ENCODE data around the gene IL1RAP.

IL1RAP gene

DNA sequence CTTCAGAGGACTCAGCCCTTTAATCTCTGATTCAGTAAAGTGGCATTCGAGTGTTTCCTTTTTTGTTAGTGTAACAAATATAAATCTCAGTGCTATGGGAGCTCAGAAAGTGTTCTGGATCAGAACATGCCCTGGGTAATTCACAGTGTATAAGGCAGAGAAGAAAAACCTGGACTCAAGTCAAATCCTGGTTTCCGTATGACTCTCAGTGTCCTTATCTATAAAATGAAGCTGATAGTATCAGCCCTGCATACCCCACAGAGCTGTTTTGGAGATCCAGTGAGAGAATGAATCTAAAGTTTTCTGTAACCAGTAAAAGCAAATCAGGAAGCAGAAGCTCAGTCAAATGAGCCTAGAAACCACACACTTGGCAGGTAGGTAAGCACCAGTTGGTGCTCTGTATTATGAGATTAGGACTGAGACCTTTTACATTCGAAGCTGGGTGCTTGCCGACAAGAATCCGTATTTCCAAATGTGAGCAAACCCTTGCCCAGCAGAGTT lies 67.2 kb downstream of the IL1RAP start:
- DNase-seq = no peak

DNA sequence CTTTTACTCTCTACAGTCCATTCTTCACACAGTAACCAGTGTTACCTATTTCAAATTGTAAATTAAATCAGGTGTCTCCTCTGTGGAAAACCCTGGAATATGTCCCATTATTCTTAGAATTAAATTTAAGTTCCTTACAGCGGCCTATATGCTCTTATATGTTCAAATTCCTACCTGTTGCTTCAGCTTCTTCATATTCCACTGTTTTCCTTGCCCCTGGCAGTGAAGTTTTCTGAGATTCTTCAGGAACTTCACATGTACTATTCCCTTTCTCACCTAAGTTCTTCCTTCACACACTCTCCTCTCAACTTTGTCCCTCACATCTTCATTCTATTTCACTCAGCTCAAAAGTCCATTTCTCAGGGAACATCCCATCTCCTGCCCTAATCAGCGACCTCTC lies 68.8 kb downstream of the IL1RAP start:
- no peak for DNase-seq

DNA sequence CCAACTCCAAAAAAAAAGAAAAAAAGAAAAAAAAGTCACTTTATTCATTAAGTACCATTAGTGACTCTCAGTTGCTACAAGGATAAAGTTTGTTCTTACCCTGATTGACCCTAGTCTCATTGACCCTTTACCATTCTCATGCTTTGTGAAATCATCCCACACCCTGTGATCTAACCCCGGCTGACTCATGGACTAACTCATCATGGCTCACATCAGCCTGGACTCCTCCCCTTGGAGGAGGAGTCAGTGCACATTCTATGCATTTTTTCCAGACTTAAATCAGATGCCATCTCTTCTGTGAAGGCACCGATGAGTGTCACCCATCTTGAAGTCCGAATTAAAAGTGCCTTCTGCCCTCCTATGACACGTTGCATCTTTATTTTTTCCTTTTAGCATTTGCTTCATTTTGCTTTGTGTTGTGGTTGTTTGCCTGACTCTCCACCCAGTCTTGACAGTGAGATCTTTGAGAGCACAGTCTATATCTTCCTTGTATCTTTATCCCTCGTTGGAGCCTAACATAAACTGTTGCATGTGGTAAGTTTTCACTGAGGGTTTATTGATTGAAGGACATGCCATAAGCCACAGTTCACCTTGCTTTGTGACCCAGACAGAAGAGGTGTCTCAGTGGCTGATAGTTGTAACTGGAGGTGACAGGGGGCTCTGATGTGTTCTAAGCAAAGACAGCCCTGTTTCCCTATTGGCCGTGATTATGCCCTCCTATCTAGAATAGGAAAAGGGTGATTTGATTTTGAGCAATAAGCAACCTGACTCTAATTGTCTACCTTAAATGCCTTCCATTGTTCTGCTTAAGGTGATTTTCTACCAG lies 72.1 kb downstream of the IL1RAP start:
- DNase-seq = no peak

DNA sequence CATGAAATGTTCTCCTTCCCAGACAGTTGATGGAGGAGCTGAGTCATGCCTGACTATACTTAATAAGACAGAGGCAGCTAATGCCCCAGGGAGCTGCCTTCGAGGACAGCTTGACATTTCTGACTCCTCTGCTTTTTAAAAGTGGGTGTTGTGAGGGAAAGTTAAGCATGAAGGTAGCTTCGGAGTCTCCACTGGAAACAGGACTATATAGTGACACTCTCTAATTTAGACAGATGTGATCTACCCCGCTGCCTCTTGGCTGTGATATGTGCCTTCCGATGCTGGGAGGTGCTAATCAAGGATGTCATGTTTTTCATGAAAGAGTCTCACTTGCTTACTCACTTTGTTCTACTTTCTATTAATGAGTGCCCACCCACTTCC lies 72.7 kb downstream of the IL1RAP start:
- no peak for DNase-seq

DNA sequence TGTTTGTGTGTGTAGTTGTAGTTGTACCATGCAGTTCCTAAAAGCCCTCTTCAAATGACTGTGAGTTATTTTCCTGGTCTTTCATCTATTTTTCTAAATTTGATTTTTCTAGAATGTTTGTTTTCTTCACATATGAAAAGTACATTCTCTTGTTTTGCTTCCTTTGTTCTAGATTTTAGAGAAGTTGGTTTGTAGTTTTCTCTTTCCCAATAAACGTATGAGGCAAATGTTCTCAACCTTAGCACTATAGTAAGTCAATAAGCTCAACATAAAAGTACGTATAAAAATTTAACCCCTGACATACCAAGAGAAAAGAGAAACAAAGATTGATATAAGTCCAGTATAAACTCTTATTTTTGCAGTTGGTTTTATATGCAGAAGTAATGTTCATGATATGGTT lies 74.7 kb downstream of the IL1RAP start:
- DNase-seq = no peak

DNA sequence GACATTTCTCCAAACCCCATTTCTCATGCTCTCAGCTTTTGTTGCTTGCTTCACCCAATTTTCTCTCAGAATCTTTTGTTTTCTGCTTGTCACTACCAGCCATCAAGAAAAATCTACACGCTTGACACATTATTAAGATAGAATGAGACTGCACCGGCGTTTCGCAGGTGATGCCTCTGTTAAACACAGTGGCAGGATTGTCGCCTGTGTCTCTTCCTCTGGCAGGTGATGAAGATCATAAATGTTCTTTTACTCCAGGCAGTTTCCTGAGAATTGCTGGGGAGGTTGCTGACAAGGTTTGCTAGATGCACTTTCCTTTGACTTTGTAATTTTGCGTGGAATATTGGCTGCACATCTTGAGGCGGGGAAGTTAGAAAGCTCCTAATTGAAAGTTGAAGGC lies 75.4 kb downstream of the IL1RAP start:
- DNase-seq = no peak

DNA sequence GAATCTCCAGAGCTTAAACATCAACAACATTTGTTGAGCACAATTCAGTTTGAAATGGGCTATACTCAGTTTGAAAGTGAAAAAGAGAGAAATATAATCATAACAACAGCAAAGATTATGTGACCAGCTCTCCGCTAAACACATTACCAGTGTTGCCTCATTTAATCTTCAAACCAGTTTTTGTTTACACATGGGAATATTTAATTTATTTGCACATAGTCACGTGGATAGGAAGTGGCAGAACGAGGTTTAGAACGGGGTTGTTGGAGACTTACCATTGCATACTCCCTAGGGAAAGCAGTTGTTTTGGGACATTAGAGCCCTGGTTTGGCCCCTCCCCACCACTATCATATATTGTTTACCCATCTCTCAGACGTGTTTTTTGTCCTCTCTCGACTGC lies 77.2 kb downstream of the IL1RAP start:
- DNase-seq = no peak

DNA sequence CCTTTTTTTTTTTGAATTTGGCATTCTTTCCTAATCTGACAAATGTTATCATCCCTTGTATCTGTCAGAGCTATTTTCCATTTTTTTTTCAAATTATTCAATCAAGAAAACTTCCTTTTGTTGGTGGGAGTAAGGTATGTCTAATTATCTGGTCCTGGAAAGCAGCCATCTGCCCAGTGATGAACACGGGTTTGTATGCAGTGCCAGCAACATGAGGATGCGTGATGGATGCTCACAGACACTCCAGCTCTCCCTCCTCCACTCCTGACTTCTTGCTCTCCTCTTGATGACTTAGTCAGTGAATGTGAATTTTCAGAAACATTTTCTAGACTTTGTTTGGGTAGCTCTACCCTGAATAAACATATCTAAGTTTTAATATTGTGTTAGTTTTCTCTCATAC lies 79.2 kb downstream of the IL1RAP start:
- no peak for DNase-seq

DNA sequence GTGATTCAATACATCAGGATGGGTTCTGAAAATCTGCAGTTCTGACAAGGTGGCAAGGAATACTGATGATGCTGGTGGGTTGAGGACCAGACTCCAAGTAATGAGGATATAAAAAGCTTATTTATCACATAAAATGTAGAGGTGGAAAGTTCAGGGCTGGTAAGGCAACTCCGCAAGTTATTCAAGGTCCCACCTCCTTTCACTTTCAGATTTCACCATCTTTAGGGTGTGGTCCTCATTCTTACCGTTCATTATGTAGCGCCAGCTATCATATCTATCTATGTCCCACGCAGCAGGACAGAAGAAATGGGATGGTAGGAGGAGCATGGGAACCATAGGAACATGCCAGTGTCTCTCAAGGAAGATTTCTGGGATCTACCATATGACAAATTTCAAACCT lies 80.3 kb downstream of the IL1RAP start:
- DNase-seq = no peak

DNA sequence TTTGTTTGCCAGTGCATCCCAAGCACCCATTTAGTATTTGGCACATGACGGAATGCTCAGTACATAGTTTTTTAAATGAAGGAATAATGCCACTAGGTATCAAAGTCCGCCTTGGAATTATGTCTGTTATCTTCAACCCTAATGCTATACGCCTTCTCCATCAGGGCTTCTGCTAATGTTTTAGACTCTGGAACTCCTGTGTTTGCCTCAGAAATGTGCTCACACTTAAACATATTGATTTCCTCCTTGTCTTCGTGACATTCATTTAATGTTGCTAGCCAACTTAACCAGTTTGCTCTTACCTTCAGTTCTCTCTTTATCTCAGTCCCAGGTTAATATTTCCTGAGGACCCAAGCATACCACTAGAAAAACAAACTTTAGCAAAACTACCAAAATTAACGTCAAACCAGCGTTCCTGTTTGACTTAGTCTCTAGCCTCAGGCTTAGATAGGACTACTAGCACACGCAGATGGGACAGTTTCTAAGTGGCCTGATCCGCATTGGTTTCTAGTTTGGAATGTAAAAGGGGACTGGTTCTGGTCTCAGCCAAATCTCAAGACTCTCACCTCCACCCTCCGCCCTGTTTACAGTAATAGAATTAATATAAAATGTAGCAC lies 81.4 kb downstream of the IL1RAP start:
- DNase-seq = no peak

DNA sequence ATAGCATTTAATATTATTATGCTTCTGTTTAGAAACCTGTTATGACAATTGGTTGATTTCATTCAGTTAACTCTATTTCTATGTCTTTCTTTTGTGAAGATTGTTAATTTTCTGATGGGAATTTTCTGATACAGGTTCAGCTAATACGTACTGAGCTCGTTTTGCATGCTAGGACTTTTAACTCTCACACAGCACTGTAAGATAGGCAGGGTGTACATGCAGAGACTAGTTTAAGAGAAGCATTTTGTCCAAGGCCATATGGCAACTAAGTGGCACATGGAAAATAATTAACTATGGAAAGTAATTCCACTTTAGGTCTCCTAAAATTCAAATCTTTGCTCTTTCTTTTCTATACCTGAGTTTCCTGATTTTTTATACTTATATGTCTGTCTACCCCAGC lies 81.9 kb downstream of the IL1RAP start:
- no peak for DNase-seq

DNA sequence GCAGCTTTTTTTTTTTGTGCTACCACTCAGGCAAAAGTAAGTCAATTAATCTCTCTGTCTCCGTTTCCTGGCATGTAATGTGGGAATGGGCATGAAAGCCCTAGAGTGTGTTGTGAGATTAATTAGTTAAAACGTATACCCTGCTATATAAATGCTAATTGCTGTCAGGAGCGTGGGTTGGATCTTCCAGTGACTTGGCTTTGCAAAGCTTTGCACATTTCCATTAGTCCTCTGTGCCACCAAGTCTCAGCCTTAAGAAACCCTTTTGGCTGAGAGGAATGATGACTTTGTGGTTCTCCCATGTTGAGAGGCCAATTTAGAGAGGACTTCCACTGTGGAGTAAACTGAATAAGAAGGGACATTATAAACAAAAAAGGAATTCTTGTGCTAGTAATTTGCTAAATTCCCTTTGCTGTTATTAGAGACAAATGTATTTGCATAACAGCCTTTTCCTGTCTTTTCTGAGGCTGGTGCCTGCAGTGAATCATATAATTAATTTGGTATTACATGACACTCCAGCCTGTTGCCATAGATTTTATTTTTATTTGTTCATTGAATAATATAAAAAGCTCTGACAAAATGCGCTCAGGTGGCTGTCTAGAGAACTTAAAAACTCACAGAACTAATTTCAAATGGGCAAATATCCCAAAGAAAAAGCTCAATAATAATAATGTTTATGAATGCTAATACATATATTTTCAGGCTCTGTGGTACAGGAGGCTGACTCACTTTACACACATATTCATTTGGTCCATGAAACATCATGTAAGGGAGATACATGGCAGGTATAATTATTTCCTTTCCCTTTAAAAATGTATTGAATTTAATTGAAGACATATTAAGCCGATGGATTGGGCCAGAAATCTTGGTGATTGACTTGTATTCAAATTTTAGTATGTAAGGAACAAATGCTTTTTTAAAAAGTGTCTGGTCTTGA lies 82.7 kb downstream of the IL1RAP start:
- DNase-seq = no peak

DNA sequence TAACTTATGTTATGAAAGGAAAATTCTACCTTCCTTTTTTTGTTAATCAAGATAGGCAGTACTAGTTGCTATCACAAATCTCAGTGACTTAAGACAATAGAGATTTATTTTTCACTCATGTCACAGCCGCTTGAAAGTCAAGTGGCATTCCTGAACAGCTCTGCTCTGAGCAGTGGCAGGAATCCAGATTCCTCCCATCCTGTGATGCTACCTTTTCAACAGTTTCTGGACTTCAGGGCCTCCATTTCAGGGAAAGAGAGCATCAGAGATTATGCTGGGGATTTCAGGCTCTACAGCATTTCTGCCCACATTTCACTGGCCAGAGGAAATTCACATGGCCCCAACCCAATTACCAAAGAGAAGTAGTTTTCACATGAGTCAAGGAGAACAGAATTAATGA lies 83.4 kb downstream of the IL1RAP start:
- no peak for DNase-seq

DNA sequence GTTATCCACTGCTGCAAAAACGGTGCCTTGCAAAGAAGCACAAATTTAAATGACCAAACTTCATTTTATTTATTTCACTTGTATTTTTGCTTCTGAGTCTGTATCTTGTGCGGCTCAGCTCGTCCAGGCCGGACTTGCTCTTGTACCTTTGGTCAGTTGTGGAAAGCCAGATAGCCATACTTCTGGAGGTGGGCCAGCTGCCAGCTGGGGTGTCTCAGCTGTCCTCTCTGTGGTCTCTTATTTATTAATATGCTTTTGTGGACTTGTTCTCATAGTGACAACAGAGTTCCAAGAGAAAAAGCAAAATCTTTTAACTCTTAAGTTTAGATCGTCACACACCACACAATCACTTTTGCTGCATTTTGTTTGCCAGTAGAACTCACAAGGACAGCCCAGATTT lies 87.7 kb downstream of the IL1RAP start:
- DNase-seq = no peak

DNA sequence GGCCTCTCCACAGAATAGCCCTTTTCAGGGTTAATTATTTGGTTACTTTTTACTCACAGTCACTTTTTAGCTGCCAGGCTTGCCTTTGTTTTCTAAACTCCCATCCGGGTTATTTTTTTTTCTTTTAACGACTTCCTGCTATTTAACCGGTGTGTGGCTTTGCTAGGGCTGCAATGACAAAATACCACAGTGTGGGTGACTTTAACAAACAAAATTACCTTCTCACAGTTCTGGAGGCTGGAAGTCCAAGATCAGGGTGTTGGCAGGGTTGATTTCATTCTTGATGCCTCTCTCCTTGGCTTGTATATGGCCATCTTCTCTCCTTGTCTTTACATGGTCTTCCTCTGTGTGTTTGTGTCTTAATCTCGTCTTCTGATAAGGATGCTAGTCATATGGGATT lies 91.5 kb downstream of the IL1RAP start:
- DNase-seq = no peak

DNA sequence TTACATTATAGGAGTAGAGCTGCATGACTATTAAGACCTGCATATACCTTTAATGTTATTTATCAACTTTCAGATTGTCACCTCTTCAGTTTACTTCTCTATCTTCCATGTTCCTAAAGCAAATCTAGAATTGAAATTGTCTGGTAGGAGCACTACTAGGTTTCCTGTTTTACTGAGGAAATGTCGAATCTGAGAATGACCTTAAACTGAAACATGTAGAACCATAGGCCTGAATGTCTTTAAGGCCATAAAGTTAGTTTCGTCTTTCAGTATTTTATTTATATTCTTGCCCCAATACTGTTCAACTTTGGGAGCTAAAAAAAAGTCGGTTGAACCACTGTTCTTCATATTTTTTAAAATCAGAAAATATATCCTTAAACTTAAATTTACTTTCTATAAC lies 92.7 kb downstream of the IL1RAP start:
- no peak for DNase-seq

DNA sequence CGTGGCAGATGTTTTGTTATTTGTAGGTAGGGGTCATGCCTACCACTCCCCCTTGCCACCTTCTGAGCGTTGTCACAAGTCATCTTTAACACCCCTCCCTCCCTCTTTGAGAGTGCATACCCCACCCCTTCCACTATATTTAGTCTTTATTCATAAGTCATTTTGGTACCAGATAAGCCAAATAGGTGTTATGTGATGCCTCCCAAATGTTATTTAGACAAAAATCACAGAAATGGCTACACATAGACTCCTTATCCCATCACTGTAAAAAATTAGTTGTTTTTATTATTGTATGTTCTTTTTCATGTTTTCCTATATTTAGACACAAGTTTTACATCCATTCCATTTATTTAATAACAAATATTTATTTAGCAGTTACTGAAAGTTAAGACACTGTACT lies 93.1 kb downstream of the IL1RAP start:
- no peak for DNase-seq

DNA sequence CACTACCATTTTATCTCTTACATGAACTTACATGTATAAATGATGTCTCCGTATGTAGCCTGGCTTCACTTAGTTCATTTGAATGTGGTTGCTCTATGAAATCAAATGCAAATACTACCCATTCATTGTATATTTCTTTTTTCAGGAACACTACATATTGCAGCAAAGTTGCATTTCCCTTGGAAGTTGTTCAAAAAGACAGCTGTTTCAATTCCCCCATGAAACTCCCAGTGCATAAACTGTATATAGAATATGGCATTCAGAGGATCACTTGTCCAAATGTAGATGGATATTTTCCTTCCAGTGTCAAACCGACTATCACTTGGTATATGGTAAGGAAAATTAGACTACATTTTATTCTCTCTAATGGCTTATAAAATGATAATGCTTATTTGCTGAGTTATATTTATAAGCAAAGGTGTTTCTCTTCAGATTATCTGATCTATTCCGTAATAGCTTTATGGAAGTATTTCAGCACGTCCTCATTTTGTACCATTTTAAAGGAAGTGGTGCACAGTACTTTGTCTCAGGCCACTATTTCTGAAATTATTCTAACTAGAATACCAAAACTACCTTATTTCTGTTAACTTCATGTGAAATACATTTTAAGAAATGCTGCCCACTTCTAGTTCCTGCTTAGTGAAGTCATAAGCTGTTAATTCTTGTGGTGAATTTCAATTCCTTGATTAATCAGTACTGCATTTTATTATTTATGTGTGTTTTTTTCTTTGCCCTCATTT lies 95.1 kb downstream of the IL1RAP start:
- DNase-seq = no peak

DNA sequence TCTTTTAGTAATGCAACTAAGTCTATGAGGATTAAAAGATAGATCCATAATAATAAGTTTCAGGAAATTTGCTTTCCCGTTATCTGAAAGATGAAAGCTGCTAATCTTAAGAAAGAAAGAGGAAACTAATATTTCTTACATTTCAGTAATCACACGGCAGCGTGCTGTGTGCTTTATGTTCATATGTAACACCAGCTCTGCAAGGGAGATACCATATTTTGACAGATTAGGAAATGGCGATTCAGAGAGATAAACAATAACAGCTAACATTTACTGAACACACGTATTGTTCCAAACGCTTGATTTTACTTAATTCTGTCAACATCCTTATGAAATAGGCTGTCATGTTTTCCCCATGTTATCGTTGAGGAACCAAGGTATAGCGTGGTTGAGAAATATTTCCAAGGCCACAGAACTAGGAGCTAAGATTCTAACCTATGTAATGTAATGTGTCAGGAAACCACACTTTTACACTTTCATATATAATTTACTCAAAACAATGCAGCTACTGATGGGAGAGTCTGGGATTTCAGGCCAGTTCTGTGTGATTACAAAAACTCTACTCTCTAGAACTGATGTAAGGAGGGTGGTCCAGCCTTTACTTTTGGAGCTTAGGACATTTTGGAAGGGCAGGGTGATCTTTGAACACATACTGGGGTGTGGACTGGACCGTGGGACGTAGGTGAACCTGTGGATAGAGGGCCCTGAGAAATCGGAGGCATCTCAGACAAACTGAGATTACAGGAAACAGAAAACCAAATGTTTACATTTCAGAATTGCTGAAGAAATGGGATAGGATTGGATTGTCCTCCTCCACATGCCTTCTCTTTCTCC lies 100.6 kb downstream of the IL1RAP start:
- DNase-seq = no peak

DNA sequence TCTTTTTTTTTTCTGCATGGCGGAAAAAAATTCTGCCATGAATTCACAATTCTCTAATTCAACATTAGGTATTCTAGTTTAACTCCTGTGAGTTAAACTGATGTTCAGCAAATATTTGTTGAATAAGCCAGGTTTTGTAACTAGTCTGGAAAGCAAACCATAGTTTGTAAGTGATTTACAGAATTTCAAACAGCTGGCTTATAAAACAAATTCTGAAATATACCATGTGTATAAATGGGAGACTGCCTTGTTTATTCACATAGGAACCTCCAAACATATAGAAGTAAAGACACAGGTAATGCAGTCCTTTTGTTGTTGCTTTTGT lies 101.1 kb downstream of the IL1RAP start:
- no peak for DNase-seq

DNA sequence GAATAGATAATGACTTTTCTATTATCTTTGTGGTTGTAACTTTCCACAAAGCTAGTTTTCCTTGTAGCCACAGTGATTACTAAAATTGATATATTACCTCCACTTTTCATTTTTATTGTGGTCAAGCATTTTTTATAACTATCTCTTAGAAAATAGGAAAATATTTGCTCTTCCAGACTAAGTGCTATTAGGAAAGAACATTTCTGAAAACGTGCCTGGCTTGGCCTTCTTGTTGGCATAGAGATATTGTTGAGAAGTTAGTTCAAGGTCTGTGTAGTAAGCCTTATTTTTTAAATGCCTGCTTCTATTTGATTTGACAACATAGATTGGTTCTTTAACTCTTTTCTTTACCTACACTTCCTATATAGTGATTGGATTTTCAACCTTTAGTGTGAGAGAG lies 101.7 kb downstream of the IL1RAP start:
- no peak for DNase-seq

DNA sequence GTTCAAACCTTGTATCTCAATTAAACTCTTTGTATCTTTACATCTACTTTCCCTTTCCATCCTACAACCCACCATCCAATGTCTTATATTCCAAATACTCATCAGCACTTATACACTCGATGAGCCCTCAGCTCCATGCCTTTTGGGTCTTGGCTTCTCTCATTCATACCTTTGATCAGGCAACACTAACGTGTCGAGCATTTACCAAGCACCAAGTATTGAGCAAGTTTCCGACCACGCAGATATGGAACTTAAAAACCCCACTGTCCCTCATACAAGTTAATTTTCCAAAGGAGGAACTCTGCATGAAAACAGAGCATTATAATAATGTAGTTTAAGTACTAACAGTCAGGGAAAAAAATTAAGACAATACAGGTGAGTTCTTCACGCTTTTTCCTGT lies 102.8 kb downstream of the IL1RAP start:
- no peak for DNase-seq

Data from femur (tissue), 1 donor.